T-helper 2 cell treated with Interferon-gamma antibody and Interleukin-4, amounts not matched to agents 100 ng/mL and 5 ng/mL, for 36 hours (primary cell): ENCODE data around the gene APOBEC3F. TPM values are rescaled to one million over a fixed set of nuclear protein-coding genes. Genes with fewer than 3 reads are reported as not detected.
"Not testable (repeated sequence)": the region's sequence is repeated elsewhere in the genome, so short reads cannot be mapped to it uniquely, and the experiment has no call there.

Experiments
- intact Hi-C: fragments of 100-400 bp; cut with micrococcal nuclease; formaldehyde crosslinking; loops from one replicate; pipeline ENCODE4 v1.15.1; 2023
- total RNA-seq: library from RNA; stranded (reverse); gene quantifications from 2 replicates; pipeline ENCODE4 v1.2.3, GENCODE V29; 2022

Gene APOBEC3F
- total RNA-seq, 1 donor from 2014 or later: 28.7 TPM

GRCh38 chr22:39070186-39070585 lies 29.5 kb downstream of the APOBEC3F start:
- intact Hi-C loops: no loop called here

DNA sequence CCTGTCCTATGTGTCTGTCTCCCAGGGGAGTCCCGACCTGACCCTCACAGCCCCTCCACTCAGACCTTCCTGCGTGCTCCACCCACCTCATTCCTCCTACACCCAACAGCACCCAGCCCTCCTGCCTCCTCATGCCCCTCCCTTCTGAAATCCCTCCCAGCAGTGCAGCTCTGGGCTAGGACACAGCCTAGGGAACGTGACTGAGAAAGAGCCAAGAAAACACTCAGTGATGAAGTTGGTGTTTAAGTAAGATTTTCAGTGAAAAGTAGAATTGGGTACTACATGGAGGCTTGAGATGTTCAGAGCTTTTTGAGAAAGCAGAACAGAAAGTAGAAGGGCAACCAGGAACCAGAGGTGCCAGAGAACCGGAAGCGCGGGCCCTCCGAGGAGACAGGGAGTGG lies 31.9 kb downstream of the APOBEC3F start:
- intact Hi-C loops: not testable (repeated sequence)

GRCh38 chr22:39073981-39074380 lies 33.3 kb downstream of the APOBEC3F start:
- intact Hi-C loops: no loop called here

GRCh38 chr22:39076155-39077025 lies 35.7 kb downstream of the APOBEC3F start:
- intact Hi-C loops: not testable (repeated sequence)

- intact Hi-C loops: not testable (repeated sequence)
Measured at GRCh38 chr22:39077026-39077840, 36.6 kb downstream of the APOBEC3F start, which contains the start of gene APOBEC3G. APOBEC3G (plus strand) TSS chr22:39077275; CDS start chr22:39077362, 87 bp downstream.

- intact Hi-C loops: not testable (repeated sequence)
Measured at GRCh38 chr22:39077912-39078311, 37.2 kb downstream of the APOBEC3F start.

GRCh38 chr22:39078329-39078728 lies 37.7 kb downstream of the APOBEC3F start:
- intact Hi-C loops: no loop called here

- intact Hi-C loops: not testable (repeated sequence)
Measured at GRCh38 chr22:39079054-39079637, 38.5 kb downstream of the APOBEC3F start.

- intact Hi-C loops: no loop called here
Measured at GRCh38 chr22:39080052-39080762, 39.5 kb downstream of the APOBEC3F start.

DNA sequence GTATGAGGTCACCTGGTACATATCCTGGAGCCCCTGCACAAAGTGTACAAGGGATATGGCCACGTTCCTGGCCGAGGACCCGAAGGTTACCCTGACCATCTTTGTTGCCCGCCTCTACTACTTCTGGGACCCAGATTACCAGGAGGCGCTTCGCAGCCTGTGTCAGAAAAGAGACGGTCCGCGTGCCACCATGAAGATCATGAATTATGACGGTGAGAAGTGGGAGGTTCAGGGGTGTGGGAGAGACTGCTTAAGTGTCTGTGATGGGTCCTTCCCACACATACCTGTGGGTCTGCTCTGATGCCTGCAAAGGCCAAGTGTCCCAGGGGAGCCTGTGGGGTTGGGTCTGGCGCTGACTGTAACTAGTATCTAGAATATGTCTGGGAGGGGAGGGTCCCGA lies 40.4 kb downstream of the APOBEC3F start:
- intact Hi-C loops: no loop called here

DNA sequence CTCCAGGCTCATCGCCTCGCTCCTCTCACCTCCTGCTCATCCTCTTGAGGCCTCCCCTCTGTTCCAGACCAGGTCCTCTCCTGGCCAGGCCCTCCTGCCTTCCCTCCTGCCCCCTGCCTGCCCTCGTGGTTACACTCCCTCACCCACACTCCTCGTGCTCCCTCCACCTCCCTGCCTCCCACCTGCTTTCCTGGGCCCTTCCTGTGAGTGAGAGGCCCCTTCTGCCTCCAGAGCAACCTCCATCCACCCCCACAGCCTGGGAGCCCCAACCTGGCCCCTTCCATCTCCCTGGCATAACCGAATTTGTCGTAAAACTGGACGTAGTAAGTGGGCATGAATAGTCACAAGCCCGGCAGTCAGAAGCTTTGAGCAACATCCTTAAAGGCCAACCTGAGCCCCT lies 40.9 kb downstream of the APOBEC3F start:
- intact Hi-C loops: no loop called here

- intact Hi-C loops: no loop called here
Measured at GRCh38 chr22:39083212-39084165, 42.8 kb downstream of the APOBEC3F start.

DNA sequence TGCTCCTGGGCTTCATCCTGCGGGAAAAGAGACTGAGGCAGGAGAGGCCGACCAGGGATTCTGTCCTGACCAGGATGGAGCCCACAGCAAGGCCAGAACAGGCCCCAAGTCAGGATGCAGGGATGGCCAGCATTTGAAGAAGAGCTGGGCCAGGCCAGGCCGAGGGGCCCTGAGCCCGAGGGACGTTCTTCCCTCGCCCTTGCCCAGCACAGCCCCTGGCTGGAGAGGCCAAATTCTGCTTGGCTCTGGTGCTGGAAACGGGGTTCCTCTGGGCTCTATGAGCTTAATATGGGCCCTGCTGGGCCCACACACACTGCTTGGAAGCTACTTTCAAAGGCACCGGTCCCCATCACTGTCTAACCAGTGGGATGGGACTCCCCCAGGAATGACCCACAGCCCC lies 44.0 kb downstream of the APOBEC3F start:
- intact Hi-C loops: no loop called here

DNA sequence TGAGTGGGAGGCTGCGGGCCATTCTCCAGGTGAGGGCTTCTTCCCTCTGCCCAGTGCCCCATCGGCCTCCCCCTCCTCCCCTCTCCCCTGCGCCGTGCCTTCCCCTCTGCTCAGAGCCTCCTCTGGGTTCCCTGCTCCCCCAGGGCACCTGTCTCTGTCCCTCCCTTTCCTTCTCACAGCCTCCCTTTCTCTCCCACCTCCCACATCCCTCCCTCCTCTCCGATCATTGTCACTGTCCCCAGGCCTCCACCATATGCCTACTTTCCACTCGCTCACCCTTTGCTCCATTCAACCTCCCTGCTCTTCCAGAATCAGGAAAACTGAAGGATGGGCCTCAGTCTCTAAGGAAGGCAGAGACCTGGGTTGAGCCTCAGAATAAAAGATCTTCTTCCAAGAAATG lies 46.4 kb downstream of the APOBEC3F start:
- intact Hi-C loops: no loop called here

- intact Hi-C loops: no loop called here
Measured at GRCh38 chr22:39087881-39088684, 47.4 kb downstream of the APOBEC3F start.

- intact Hi-C loops: no loop called here
Measured at GRCh38 chr22:39088685-39089032, 48.0 kb downstream of the APOBEC3F start.

DNA sequence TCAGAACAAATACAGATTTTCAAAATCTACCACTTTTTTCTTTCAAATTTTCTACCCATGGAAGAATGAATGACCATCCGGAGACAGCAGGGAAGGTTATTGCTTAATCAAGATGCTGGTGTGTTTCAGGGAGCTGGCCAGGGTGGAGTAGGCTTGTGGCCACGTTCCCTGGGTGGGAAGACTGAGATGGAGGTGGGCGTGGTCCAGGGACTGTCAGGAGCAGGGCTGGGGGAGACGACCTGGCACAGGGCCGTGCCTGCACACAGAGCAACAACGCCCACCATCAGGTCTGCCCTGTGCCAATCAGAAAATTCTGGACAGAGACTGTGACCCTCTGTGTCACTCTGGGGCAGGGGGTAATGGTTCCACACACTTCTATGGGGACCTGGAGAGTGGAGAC lies 49.3 kb downstream of the APOBEC3F start:
- intact Hi-C loops: no loop called here

DNA sequence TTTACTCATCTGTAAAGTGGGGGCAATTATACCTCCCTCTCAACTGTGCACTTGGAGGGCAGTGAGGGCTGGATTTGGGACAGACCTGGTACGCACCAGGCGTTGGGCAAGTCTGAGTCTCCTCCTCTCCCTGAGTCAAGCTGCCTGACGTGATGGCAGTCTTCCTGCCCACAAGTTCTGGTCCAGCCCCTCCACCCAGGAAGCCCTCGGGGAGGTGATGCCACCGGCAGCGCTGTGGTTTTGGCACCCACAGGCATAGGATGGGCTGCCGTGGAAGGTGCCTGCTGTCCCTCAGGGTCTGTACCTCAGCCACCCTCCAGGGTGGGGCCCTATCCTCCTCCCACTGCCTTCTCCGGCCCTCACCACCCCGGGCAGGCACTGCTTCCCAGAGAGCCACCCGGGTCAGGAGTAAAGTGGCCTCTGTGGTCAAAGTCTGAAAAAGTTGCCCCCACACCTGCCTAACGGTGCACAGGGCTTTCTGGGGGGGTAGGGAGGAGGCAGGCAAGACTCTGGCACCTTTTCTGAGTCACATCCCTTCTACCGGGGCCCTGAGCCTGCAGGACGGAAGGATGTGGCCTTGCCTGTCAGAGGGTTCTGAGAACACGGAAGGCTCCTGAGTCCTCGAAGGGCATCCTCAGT lies 49.9 kb downstream of the APOBEC3F start:
- intact Hi-C loops: loop anchor here (1.0 kb wide), 1 partner anchor 9 kb away; no protein-coding TSS in a partner anchor
